HUES64 (cell line): ENCODE data around the gene SAMD9L.

ENCODE experiments used
- H3K27ac ChIP-seq: 2 replicates; pipeline ENCODE4 v1.7.0; 2013; ENCODE audit warnings: low read depth, low read length, inconsistent platforms
- H3K27me3 ChIP-seq: 2 replicates; pipeline ENCODE4 v1.6.1; 2013; ENCODE audit warnings: mild to moderate bottlenecking, low read length; ENCODE audit not compliant: insufficient read depth
- H3K36me3 ChIP-seq: 2 replicates; pipeline ENCODE4 v1.6.1; 2013; ENCODE audit warnings: mild to moderate bottlenecking, low read length; ENCODE audit not compliant: insufficient read depth
- H3K4me1 ChIP-seq: 2 replicates; pipeline ENCODE4 v1.6.1; 2013; ENCODE audit warnings: mild to moderate bottlenecking, low read length, moderate library complexity; ENCODE audit not compliant: insufficient read depth
- H3K4me3 ChIP-seq: 2 replicates; pipeline ENCODE4 v1.5.1; 2013; ENCODE audit warnings: mild to moderate bottlenecking, low read length, moderate library complexity
- H3K9ac ChIP-seq: 2 replicates; pipeline ENCODE4 v1.6.1; 2013; ENCODE audit warnings: mild to moderate bottlenecking, low read depth, low read length
- H3K9me3 ChIP-seq: 2 replicates; pipeline ENCODE4 v1.6.1; 2013; ENCODE audit warnings: low read depth, low read length; ENCODE audit not compliant: insufficient read depth
- WGBS: fragments of 150-250, 120-280 bp; methylation state at CpG from one replicate; pipeline ENCODE4 v1.1.7; 2013; ENCODE audit warnings: missing lambda C conversion rate; 5-methylcytosine and 5-hydroxymethylcytosine counted together

Gene SAMD9L

DNA sequence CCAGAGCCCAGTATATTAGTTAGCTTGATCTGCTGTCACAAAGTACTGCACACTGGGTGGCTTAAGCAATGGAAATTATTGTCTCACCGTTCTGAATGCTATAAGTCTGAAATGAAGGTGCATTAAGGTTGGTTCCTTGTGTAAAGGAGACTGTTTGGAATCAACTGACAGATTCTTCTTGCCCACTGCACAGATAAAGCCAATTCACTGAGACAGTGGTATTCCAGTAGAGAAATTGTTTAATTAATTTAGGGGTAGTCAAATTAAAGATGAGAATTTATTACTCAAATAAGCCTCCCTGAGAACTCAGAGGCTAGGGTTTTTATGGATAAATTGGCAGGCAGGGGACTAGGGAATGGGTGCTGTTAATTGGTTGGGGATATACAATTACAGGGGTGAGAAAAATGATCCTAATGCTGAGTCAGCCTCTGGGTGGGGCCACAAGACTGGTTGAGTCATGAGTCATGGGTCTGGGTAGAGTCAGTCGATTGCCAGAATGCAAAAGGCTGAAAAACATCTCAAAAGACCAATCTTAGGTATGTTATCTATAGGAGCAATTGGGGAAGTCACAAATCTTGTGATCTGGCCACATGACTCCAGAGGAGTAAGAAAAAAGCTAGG is 23.5 kb upstream of the SAMD9L start:
- Histone ChIP-seq H3K4me1 (no peaks in the 10 kb centered on the region), H3K9ac (no peak overlapping the region), H3K4me3 (no peak overlapping the region), H3K27me3 (no peaks in the 10 kb centered on the region), H3K36me3 (no peaks in the 10 kb centered on the region), H3K9me3 (peaks cover 16% of the 10 kb centered on the region), H3K27ac (no peak overlapping the region)
- WGBS: 55% methylated on average over 2 of the region's 2 CpGs

- no peak overlapping the region for H3K9ac ChIP-seq
- peaks cover 10% of the 10 kb centered on the region for H3K9me3 ChIP-seq
- no peak overlapping the region for H3K27ac ChIP-seq
- no peaks in the 10 kb centered on the region for H3K4me1 ChIP-seq
- no peak overlapping the region for H3K4me3 ChIP-seq
- H3K36me3 ChIP-seq: no peaks in the 10 kb centered on the region
- no peaks in the 10 kb centered on the region for H3K27me3 ChIP-seq
- 96% methylated on average over 1 of the region's 1 CpG for WGBS
These were observed 17.3 kb upstream of the SAMD9L start for GRCh38 chr7:93165447-93165846.

GRCh38 chr7:93164766-93165165 is 16.6 kb upstream of the SAMD9L start:
- H3K9me3 ChIP-seq: peaks cover 10% of the 10 kb centered on the region
- H3K9ac ChIP-seq: no peak overlapping the region
- no CpG with 5 or more reads among the region's 2 CpGs for WGBS
- H3K36me3 ChIP-seq: no peaks in the 10 kb centered on the region
- H3K27me3 ChIP-seq: no peaks in the 10 kb centered on the region
- H3K4me1 ChIP-seq: no peaks in the 10 kb centered on the region
- H3K4me3 ChIP-seq: no peak overlapping the region
- H3K27ac ChIP-seq: no peak overlapping the region

DNA sequence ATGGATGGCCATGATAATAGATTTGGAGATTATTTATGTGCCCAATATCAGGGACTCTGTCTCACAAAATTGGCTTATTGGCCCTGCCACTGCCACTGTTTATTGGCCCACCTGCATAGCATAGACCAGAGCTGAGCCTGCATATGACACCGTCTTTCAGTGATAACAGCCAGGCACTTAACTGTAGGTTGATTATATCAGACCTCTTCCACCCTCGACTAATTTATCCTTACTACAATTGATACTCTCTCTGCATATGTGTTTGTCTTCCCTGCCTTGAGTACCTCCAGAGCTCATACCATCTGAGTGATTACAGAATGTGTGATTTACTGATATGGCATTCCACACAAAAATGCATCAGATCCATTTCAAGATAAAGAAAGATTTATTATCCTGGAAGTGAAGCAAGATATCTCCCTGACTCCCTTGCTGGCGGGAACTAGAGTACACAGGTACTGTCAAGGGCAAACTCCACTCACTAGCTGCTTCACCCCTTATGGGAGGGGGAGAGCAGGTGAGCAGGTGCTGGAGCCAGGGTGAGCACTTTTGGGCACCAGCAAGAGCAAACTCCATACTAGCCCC is 13.1 kb upstream of the SAMD9L start:
- H3K4me3 ChIP-seq: no peak overlapping the region
- no peak overlapping the region for H3K9ac ChIP-seq
- peaks cover 10% of the 10 kb centered on the region for H3K9me3 ChIP-seq
- WGBS: 81% methylated on average over 3 of the region's 3 CpGs
- H3K27me3 ChIP-seq: no peaks in the 10 kb centered on the region
- H3K4me1 ChIP-seq: no peaks in the 10 kb centered on the region
- no peak overlapping the region for H3K27ac ChIP-seq
- no peaks in the 10 kb centered on the region for H3K36me3 ChIP-seq

GRCh38 chr7:93160410-93160809 is 12.2 kb upstream of the SAMD9L start:
- H3K27ac ChIP-seq: no peak overlapping the region
- 100% methylated on average over 1 of the region's 1 CpG for WGBS
- H3K4me3 ChIP-seq: no peak overlapping the region
- H3K36me3 ChIP-seq: no peaks in the 10 kb centered on the region
- H3K9me3 ChIP-seq: peaks cover 10% of the 10 kb centered on the region
- H3K4me1 ChIP-seq: no peaks in the 10 kb centered on the region
- no peak overlapping the region for H3K9ac ChIP-seq
- H3K27me3 ChIP-seq: no peaks in the 10 kb centered on the region

- no peaks in the 10 kb centered on the region for H3K4me1 ChIP-seq
- WGBS: 94% methylated on average over 3 of the region's 3 CpGs
- no peak overlapping the region for H3K27ac ChIP-seq
- H3K4me3 ChIP-seq: no peak overlapping the region
- H3K27me3 ChIP-seq: no peaks in the 10 kb centered on the region
- H3K9ac ChIP-seq: no peak overlapping the region
- H3K36me3 ChIP-seq: no peaks in the 10 kb centered on the region
- H3K9me3 ChIP-seq: peaks cover 10% of the 10 kb centered on the region
These were observed 11.3 kb upstream of the SAMD9L start for GRCh38 chr7:93159490-93159889.

DNA sequence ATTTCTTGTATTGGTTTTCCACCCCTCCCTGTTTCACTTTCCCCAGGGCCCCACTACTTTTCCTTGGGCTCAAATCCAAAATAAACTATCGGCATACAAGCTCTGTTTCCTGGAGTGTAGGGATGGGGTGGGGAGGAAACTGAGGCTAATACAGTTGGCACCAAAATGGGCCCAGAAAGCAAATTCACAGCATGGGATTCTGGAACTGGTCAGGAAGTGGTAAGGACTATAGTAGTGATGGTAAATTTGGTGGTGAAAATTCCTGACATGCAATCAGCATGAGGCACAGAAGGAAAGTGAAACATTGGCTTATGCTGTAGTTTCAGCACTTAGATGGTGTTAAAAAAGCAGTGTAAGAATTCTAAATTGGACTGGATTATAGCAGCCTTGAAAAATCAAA is 8.7 kb upstream of the SAMD9L start:
- no peak overlapping the region for H3K9ac ChIP-seq
- no peak overlapping the region for H3K27ac ChIP-seq
- no peak overlapping the region for H3K4me3 ChIP-seq
- no peaks in the 10 kb centered on the region for H3K36me3 ChIP-seq
- H3K4me1 ChIP-seq: no peaks in the 10 kb centered on the region
- WGBS: 88% methylated on average over 1 of the region's 1 CpG
- no peaks in the 10 kb centered on the region for H3K27me3 ChIP-seq
- 0 out of 2 replicates have a peak, but pooled peaks cover 3% of the 10 kb centered on the region for H3K9me3 ChIP-seq

- Histone ChIP-seq H3K4me3 (no peak overlapping the region), H3K27me3 (no peaks in the 10 kb centered on the region), H3K4me1 (peaks cover 14% of the 10 kb centered on the region; the same call in 1 of the 2 replicates), H3K36me3 (no peaks in the 10 kb centered on the region), H3K9ac (no peak overlapping the region), H3K9me3 (no peaks in the 10 kb centered on the region), H3K27ac (no peak overlapping the region)
- WGBS: 87% methylated on average over 1 of the region's 1 CpG
These were observed 2.1 kb upstream of the SAMD9L start for GRCh38 chr7:93150200-93150835.

DNA sequence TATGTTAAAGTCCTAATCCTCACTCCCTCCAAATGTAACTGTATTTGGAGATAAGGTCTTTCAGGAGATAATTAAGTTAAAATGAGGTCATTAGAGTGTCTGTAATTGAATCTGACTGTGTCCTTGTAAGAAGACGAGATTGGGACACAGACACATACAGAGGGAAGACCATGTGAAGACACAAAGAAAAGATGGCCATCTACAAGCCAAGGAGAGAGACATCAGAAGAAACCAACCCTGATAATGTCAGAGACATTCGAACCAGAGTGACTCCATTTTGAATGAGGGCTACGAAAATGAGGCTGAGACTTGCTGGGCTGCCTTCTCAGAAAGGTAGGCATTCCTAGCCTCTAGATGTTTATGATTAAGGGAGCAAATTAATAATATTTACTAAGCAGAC is 542 bp upstream of the SAMD9L start:
- no peaks in the 10 kb centered on the region for H3K36me3 ChIP-seq
- no peak overlapping the region for H3K27ac ChIP-seq
- no peak overlapping the region for H3K4me3 ChIP-seq
- peaks cover 14% of the 10 kb centered on the region; the same call in 1 of the 2 replicates for H3K4me1 ChIP-seq
- WGBS: 89% methylated on average over 3 of the region's 3 CpGs
- H3K27me3 ChIP-seq: no peaks in the 10 kb centered on the region
- no peaks in the 10 kb centered on the region for H3K9me3 ChIP-seq
- no peak overlapping the region for H3K9ac ChIP-seq

GRCh38 chr7:93147363-93147762 is 822 bp downstream of the SAMD9L start:
- peaks cover 14% of the 10 kb centered on the region; the same call in 1 of the 2 replicates for H3K4me1 ChIP-seq
- no peak overlapping the region for H3K27ac ChIP-seq
- no peak overlapping the region for H3K4me3 ChIP-seq
- H3K36me3 ChIP-seq: no peaks in the 10 kb centered on the region
- H3K9ac ChIP-seq: no peak overlapping the region
- 89% methylated on average over 3 of the region's 3 CpGs for WGBS
- no peaks in the 10 kb centered on the region for H3K27me3 ChIP-seq
- no peaks in the 10 kb centered on the region for H3K9me3 ChIP-seq

GRCh38 chr7:93146472-93147141 is 1.6 kb downstream of the SAMD9L start:
- no peak overlapping the region for H3K4me3 ChIP-seq
- no peaks in the 10 kb centered on the region for H3K9me3 ChIP-seq
- peaks cover 14% of the 10 kb centered on the region; the same call in 1 of the 2 replicates for H3K4me1 ChIP-seq
- H3K27me3 ChIP-seq: no peaks in the 10 kb centered on the region
- no peaks in the 10 kb centered on the region for H3K36me3 ChIP-seq
- 90% methylated on average over 5 of the region's 5 CpGs for WGBS
- H3K9ac ChIP-seq: no peak overlapping the region
- H3K27ac ChIP-seq: no peak overlapping the region
